ENCODE results near the gene ARHGAP30. TPM values are rescaled to one million over a fixed set of nuclear protein-coding genes. Genes with fewer than 3 reads are reported as not detected.
A peak's percentile ranks its signal among the peaks of the same experiment; 100 is the strongest.

The ARHGAP30 gene
- total and polyA plus RNA-seq, 12 donors, result 1.2 to 16.4 (median 1.9) TPM

GRCh38 chr1:161046605-161047228, 23.0 kb downstream of the ARHGAP30 start:
- H3K9me3 ChIP-seq, result no peaks in the 10 kb centered on the region
- H3K4me3 ChIP-seq, result peak overlapping the region; percentile 65 to 98 (median 86)
- 76 to 77% methylated on average over 2 of the region's 2 CpGs for WGBS, 2 donors
- intact Hi-C loops (cut with DNase I), result loop anchor here in 5 of 10 donors (1.0 to 10.0 kb wide), 5 partner anchors 49 to 706 kb away; partner anchors contain the start of genes KLHDC9 (in 2 of the 5), NIT1 (in 1 of the 5) and PFDN2 (in 1 of the 5)
- H3K27ac ChIP-seq, result peak overlapping the region; percentile 86 to 98 (median 95)
- DNase-seq (no peak), ATAC-seq (no peak)
- H3K4me1 ChIP-seq, result peaks cover 0 to 53% (median 17%) of the 10 kb centered on the region in 9 donors
- peaks cover 0 to 47% (median 14%) of the 10 kb centered on the region in 9 donors for H3K36me3 ChIP-seq
- H3K27me3 ChIP-seq, result no peaks in the 10 kb centered on the region
- TF ChIP-seq CTCF (IDR thresholded peaks at IDR 0.05), result no peak

- peak within 1 kb of the TSS; percentile 65 to 98 (median 86) for H3K4me3 ChIP-seq
- peaks cover 0 to 53% (median 17%) of the 10 kb centered on the region in 9 donors for H3K4me1 ChIP-seq
- H3K36me3 ChIP-seq, result peaks cover 0 to 47% (median 21%) of the 10 kb centered on the region in 9 donors
- peak; percentile 97 to 98 (median 98) for ATAC-seq
- no peak for TF ChIP-seq CTCF (IDR thresholded peaks at IDR 0.05)
- peak within 1 kb of the TSS; percentile 86 to 98 (median 95) for H3K27ac ChIP-seq
- H3K9me3 ChIP-seq, result no peaks in the 10 kb centered on the region
- DNase-seq, result peak; percentile 90 to 94
- WGBS, 2 donors, result 0 to 1% methylated on average over 29 of the region's 29 CpGs
- intact Hi-C loops (cut with DNase I), result loop anchor here in 7 of 10 donors (1.0 to 10.0 kb wide), 7 partner anchors 27 to 706 kb away; partner anchors contain the start of genes KLHDC9 (in 2 of the 7), NIT1 (in 1 of the 7) and PFDN2 (in 1 of the 7)
- H3K27me3 ChIP-seq, result no peaks in the 10 kb centered on the region
Measured at GRCh38 chr1:161045736-161046604, 23.7 kb downstream of the ARHGAP30 start, which contains the start of gene USF1. Gene USF1, minus strand, starts transcription at chr1:161045977. Its CDS starts 2,702 bp downstream, at chr1:161043275.

DNA sequence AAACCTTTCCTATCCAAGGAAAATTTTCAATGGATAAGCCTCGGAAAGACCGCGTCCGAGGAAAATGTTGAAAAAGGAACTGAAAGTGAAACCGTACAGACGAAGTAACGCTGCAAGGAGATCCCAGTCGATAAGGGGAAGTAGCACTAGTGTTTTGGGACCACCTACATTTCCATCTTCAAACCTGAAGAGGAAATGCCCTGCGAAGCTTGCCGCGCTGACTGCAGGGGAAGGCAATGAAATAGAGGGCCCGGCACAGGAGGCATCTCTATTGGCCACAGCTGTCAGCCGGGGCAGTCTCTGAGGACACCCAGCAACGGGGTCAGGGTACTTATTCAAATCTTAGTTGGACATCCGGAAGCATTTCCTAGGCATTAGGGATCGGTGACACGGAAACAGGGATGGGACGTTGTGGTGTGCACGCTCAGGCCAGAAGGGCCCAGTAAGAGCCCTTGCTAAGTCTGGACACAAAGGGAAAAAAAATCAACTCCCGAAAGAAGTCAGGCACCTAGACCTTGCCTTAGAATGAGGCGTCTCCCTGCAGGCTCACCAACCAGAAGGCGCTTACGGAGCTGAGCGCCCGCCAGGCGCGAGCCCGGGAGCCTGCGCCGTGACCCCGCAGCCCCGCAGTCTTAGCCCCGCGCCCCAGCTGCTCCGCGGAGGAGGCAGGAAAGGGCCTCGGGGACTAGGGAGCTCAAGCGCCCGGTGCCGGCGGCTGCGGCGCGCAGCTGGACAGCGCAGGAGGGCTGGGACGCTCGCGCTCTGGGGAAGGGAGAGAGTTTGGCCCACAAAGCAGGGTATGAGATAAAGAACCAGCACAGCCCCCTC, 24.6 kb downstream of the ARHGAP30 start:
- Histone ChIP-seq H3K27ac (peak overlapping the region; percentile 86 to 98 (median 95)), H3K9me3 (no peaks in the 10 kb centered on the region), H3K4me3 (peak overlapping the region; percentile 65 to 98 (median 86)), H3K4me1 (peaks cover 0 to 50% (median 17%) of the 10 kb centered on the region in 9 donors), H3K27me3 (no peaks in the 10 kb centered on the region), H3K36me3 (peaks cover 0 to 47% (median 29%) of the 10 kb centered on the region in 9 donors)
- 0% methylated on average over 48 of the region's 48 CpGs for WGBS, 2 donors
- DNase-seq (peak; percentile 57 to 58), ATAC-seq (peak; percentile 59 to 83 (median 62))
- intact Hi-C loops (cut with DNase I), result loop anchor here in 7 of 10 donors (1.0 to 10.0 kb wide), 8 partner anchors 26 to 707 kb away; partner anchors contain the start of genes KLHDC9 (in 3 of the 7), NIT1 (in 1 of the 7) and PFDN2 (in 1 of the 7)
- TF ChIP-seq CTCF (IDR thresholded peaks at IDR 0.05), result no peak
